Measurements from ENCODE around the gene CELF2.

Gene CELF2

GRCh38 chr10:11319990-11320602 is 302.4 kb downstream of the CELF2 start:
- no peak for TF ChIP-seq CTCF (conservative IDR thresholded peaks at IDR 0.05)

GRCh38 chr10:11320809-11321520 is 303.3 kb downstream of the CELF2 start:
- TF ChIP-seq CTCF (conservative IDR thresholded peaks at IDR 0.05) = no peak

More at GRCh38 chr10:11319990-11320602, 302.4 kb downstream of the CELF2 start:
- H3K27ac ChIP-seq = no peak overlapping the region

DNA sequence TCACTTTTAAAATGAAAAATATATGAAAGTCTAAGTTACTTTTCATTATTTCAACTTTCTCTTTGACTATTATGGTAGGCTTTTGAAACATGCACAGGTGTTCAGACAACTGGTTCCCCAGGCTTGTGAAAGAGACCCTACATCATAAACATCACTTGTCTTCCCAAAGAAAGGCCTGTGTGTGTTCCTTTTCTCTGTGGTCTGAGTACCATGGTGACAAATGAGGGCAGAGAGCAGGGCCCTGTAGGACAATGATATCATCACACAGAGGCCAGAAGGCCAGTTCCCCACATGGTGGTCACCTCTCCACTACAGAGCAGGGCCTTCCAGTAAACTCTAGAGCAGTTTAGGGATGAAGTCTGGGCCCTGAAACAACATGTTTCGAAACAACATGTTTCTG is 305.0 kb downstream of the CELF2 start:
- TF ChIP-seq CTCF (conservative IDR thresholded peaks at IDR 0.05) = no peak
- H3K27ac ChIP-seq = no peak overlapping the region

More at GRCh38 chr10:11320809-11321520, 303.3 kb downstream of the CELF2 start:
- no peak overlapping the region for H3K27ac ChIP-seq

- TF ChIP-seq CTCF (conservative IDR thresholded peaks at IDR 0.05) = no peak
- no peak overlapping the region for H3K27ac ChIP-seq
These were observed 307.2 kb downstream of the CELF2 start for GRCh38 chr10:11324761-11325321.

GRCh38 chr10:11325817-11326216 is 308.1 kb downstream of the CELF2 start:
- H3K27ac ChIP-seq = no peak overlapping the region

GRCh38 chr10:11326241-11326640 is 308.6 kb downstream of the CELF2 start:
- TF ChIP-seq CTCF (conservative IDR thresholded peaks at IDR 0.05) = no peak
- H3K27ac ChIP-seq = no peak overlapping the region

More at GRCh38 chr10:11325817-11326216, 308.1 kb downstream of the CELF2 start:
- TF ChIP-seq CTCF (conservative IDR thresholded peaks at IDR 0.05) = no peak

DNA sequence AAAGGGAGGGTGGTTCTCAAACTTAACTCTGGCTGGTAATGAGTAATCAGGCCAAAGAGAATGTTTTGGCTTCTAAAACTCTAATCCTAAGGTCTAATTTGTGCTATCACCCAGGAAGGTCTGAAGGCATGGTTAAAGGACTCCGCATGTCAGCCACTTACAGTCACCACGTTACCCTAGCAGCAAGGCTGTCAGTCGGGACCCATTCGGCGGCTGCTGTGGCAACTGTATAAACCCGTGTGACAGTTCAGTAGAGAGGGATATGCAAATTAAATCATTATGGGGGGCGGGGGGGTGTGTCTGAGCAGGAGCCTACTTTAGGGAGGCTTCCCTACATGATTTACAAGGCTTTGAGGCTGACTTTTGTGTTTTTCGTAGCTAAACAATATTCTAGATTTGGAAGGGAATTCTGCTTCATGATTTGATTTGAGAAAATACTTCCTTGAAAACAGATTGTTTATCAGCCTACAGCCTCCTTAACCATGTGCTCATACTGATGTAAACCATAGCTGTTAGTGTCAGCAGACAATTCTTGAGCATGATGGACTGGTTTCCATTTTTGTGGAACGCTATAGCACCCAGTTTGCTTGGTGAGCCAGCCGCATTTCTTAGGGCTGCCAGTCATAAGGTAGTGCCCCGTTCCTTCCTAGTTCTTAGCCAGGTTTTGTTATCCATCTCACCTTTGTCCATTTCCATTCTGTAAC is 309.4 kb downstream of the CELF2 start:
- TF ChIP-seq CTCF (conservative IDR thresholded peaks at IDR 0.05) = no peak
- no peak overlapping the region for H3K27ac ChIP-seq
